Measurements from ENCODE around the gene SGMS1. TPM values are rescaled to one million over a fixed set of nuclear protein-coding genes. Genes with fewer than 3 reads are reported as not detected.

SGMS1 gene
- total and polyA plus RNA-seq, 2 donors (not counting 1 experiment from before 2014, with no cell fraction given) = 10.0 to 43.5 TPM

DNA sequence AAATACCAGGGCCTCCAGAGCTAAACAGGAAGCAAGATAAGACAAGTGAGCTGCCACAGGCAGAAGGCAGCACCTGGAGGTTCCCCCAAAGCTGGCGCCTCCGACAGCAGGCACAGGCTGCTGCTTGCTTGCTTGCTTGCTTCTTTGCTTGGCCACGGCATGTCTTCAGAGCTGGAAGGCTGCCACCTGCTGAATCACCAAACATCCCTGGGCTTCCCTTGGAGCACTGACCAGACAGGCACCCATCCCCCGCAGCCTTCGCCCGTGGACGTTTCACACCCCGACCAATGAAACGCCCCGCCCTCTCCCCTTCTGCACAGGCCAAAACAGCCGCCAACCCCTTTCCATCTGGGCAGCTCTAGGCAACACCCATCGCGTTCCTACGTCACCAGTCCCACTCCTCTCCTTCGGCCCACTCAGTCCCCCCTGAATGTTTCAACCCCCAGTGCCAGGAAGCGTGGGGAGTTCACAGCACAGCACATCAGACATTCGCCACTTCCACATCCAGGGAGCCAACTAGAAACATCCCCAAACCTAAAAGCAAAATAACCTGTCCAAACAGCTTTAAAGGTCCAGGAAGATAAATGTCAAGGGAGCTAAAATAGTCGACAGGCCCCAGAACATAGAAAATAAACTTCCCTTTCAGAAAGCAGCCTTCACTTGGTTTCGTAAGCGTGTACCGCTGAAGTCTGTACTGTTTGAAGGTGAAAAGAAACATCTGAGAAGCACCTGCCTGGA is 1.6 kb downstream of the SGMS1 start:
- POLR2A ChIA-PET = interaction anchor here (0.5 to 1.3 kb wide), 4 partner anchors 30 to 204 kb away, joined by 3 to 4 read pairs (median 4); no protein-coding TSS in a partner anchor
- no peaks in the 10 kb centered on the region for H3K36me3 ChIP-seq (replicated peaks in 1 of 2; ENCODE audit: control extremely low read depth in 1 of 2, control insufficient read depth in 1 of 2, extremely low read depth in 1 of 2, insufficient read depth in 2 of 2, low read length in 1 of 2)
- Mint-ChIP-seq H3K4me1 (peaks cover 51% of the 10 kb centered on the region), H3K9me3 (ENCODE audit: insufficient read depth) (no peaks in the 10 kb centered on the region), H3K4me3 (peak overlapping the region; percentile 98), H3K27ac (peak overlapping the region; percentile 99), H3K27me3 (no peaks in the 10 kb centered on the region)
- H3K27me3 ChIP-seq (replicated peaks in 1 of 4; ENCODE audit: control extremely low read depth in 1 of 4, control insufficient read depth in 3 of 4, insufficient read depth in 4 of 4, low read length in 3 of 4) = no peaks in the 10 kb centered on the region
- H3K79me2 ChIP-seq (ENCODE audit: control insufficient read depth, insufficient read depth, low read length) = peaks cover 41% of the 10 kb centered on the region
- intact Hi-C loops (cut with micrococcal nuclease) = loop anchor here (5.0 to 10.0 kb wide), 4 partner anchors 167 to 1950 kb away; partner anchors contain the start of gene CSTF2T
- peak; percentile 14 for ATAC-seq (ENCODE audit: low read depth)
- H3K4me3 ChIP-seq (ENCODE audit: control extremely low read depth in 1 of 5, extremely low read depth in 1 of 5, insufficient read depth in 1 of 5, low read depth in 2 of 5, low read length in 4 of 5) = peak overlapping the region; percentile 77 to 98 (median 96)
- H2AFZ ChIP-seq (ENCODE audit: insufficient read depth, low read depth, low read length, poor library complexity, severe bottlenecking) = peak overlapping the region; percentile 96
- DNase-seq = peak; percentile 80
- H3K4me1 ChIP-seq (ENCODE audit: control insufficient read depth in 2 of 2, insufficient read depth in 2 of 2, low read length in 2 of 2) = peaks cover 31 to 36% of the 10 kb centered on the region in 2 donors
- TF ChIP-seq, protein P1, sequence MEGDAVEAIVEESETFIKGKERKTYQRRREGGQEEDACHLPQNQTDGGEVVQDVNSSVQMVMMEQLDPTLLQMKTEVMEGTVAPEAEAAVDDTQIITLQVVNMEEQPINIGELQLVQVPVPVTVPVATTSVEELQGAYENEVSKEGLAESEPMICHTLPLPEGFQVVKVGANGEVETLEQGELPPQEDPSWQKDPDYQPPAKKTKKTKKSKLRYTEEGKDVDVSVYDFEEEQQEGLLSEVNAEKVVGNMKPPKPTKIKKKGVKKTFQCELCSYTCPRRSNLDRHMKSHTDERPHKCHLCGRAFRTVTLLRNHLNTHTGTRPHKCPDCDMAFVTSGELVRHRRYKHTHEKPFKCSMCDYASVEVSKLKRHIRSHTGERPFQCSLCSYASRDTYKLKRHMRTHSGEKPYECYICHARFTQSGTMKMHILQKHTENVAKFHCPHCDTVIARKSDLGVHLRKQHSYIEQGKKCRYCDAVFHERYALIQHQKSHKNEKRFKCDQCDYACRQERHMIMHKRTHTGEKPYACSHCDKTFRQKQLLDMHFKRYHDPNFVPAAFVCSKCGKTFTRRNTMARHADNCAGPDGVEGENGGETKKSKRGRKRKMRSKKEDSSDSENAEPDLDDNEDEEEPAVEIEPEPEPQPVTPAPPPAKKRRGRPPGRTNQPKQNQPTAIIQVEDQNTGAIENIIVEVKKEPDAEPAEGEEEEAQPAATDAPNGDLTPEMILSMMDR (IDR thresholded peaks at IDR 0.05) = no peak
- no peak for TF ChIP-seq EZH2 (IDR thresholded peaks at IDR 0.05; ENCODE audit: borderline replicate concordance, insufficient read depth, low read depth, low read length, poor library complexity, severe bottlenecking)
- under 1% methylated on average over 17 of the region's 21 CpGs for WGBS (ENCODE audit: insufficient coverage)
- H3K9ac ChIP-seq (ENCODE audit: low read length) = peak overlapping the region; percentile 99
- CTCF ChIA-PET = interaction anchor here (0.7 to 3.7 kb wide), 9 partner anchors 15 to 347 kb away, joined by 3 to 21 read pairs (median 4); no protein-coding TSS in a partner anchor
- H3K9me3 ChIP-seq (ENCODE audit: control extremely low read depth in 1 of 3, control insufficient read depth in 2 of 3, insufficient read depth in 1 of 3, low read length in 2 of 3) = no peaks in the 10 kb centered on the region
- H3K4me2 ChIP-seq (replicated peaks; ENCODE audit: low read depth, low read length, poor library complexity, severe bottlenecking) = peak overlapping the region; percentile 91
- H3K27ac ChIP-seq (ENCODE audit: low read length in 2 of 2) = peak overlapping the region; percentile 80 to 99
- H4K20me1 ChIP-seq (ENCODE audit: control insufficient read depth, insufficient read depth, low read length, poor library complexity, severe bottlenecking) = peaks cover 6% of the 10 kb centered on the region

GRCh38 chr10:50620899-50621298 is 2.9 kb downstream of the SGMS1 start:
- Mint-ChIP-seq H3K4me1 (peaks cover 55% of the 10 kb centered on the region), H3K9me3 (ENCODE audit: insufficient read depth) (no peaks in the 10 kb centered on the region), H3K27ac (peak overlapping the region; percentile 32), H3K27me3 (no peaks in the 10 kb centered on the region), H3K4me3 (peak overlapping the region; percentile 26)
- no peaks in the 10 kb centered on the region for H3K9me3 ChIP-seq (ENCODE audit: control extremely low read depth in 1 of 3, control insufficient read depth in 2 of 3, insufficient read depth in 1 of 3, low read length in 2 of 3)
- H3K4me2 ChIP-seq (replicated peaks; ENCODE audit: low read depth, low read length, poor library complexity, severe bottlenecking) = peak overlapping the region; percentile 91
- H3K79me2 ChIP-seq (ENCODE audit: control insufficient read depth, insufficient read depth, low read length) = peaks cover 53% of the 10 kb centered on the region
- H3K27me3 ChIP-seq (replicated peaks in 1 of 4; ENCODE audit: control extremely low read depth in 1 of 4, control insufficient read depth in 3 of 4, insufficient read depth in 4 of 4, low read length in 3 of 4) = no peaks in the 10 kb centered on the region
- H4K20me1 ChIP-seq (ENCODE audit: control insufficient read depth, insufficient read depth, low read length, poor library complexity, severe bottlenecking) = peaks cover 18% of the 10 kb centered on the region
- peaks cover 32 to 36% of the 10 kb centered on the region in 2 donors for H3K4me1 ChIP-seq (ENCODE audit: control insufficient read depth in 2 of 2, insufficient read depth in 2 of 2, low read length in 2 of 2)
- peak overlapping the region; percentile 80 to 99 for H3K27ac ChIP-seq (ENCODE audit: low read length in 2 of 2)
- no peak for ATAC-seq (ENCODE audit: low read depth)
- H3K36me3 ChIP-seq (replicated peaks in 1 of 2; ENCODE audit: control extremely low read depth in 1 of 2, control insufficient read depth in 1 of 2, extremely low read depth in 1 of 2, insufficient read depth in 2 of 2, low read length in 1 of 2) = no peaks in the 10 kb centered on the region
- WGBS (ENCODE audit: insufficient coverage) = 81% methylated on average over 3 of the region's 7 CpGs
- POLR2A ChIA-PET = no interaction called here
- H2AFZ ChIP-seq (ENCODE audit: insufficient read depth, low read depth, low read length, poor library complexity, severe bottlenecking) = no peak overlapping the region
- H3K4me3 ChIP-seq (ENCODE audit: control extremely low read depth in 1 of 5, extremely low read depth in 1 of 5, insufficient read depth in 1 of 5, low read depth in 2 of 5, low read length in 4 of 5) = no peak overlapping the region
- DNase-seq = no peak
- no peak for TF ChIP-seq EZH2 (IDR thresholded peaks at IDR 0.05; ENCODE audit: borderline replicate concordance, insufficient read depth, low read depth, low read length, poor library complexity, severe bottlenecking)
- TF ChIP-seq, protein P1 (IDR thresholded peaks at IDR 0.05) = no peak
- CTCF ChIA-PET = interaction anchor here (0.8 to 3.7 kb wide), 8 partner anchors 9 to 260 kb away, joined by 3 to 21 read pairs (median 4); no protein-coding TSS in a partner anchor
- H3K9ac ChIP-seq (ENCODE audit: low read length) = no peak overlapping the region
- intact Hi-C loops (cut with micrococcal nuclease) = loop anchor here (5.0 to 10.0 kb wide), 4 partner anchors 166 to 1949 kb away; partner anchors contain the start of gene CSTF2T
